GM06990 (cell line): ENCODE results near the gene RYR1.
"Not testable (repeated sequence)": the region's sequence is repeated elsewhere in the genome, so short reads cannot be mapped to it uniquely, and the experiment has no call there.

Experiments used
- DNase-seq: peaks from one replicate; pipeline ENCODE4 v3.0.0-alpha.2; 2011; ENCODE audit not compliant: insufficient read length; ENCODE audit errors: extremely low read depth
- H3K27me3 ChIP-seq: replicated peaks from 2 replicates; pipeline ENCODE4 v1.6.0; 2011; ENCODE audit warnings: low read length; ENCODE audit not compliant: control insufficient read depth, insufficient read depth
- H3K36me3 ChIP-seq: 2 replicates; pipeline ENCODE4 v1.5.1; 2011; ENCODE audit warnings: low read length; ENCODE audit not compliant: control insufficient read depth, insufficient read depth
- H3K4me3 ChIP-seq: replicated peaks from 2 replicates; pipeline ENCODE4 v1.5.1; 2011; ENCODE audit warnings: low read depth, mild to moderate bottlenecking, control low read depth, low read length
- TF ChIP-seq, protein P1 (sequence below): IDR thresholded peaks from 2 replicates; pipeline ENCODE4 v1.5.1; 2011; ENCODE audit warnings: low read length, control low read depth, mild to moderate bottlenecking, inconsistent platforms; ENCODE audit not compliant: insufficient read depth, poor library complexity, severe bottlenecking

The RYR1 gene

DNA sequence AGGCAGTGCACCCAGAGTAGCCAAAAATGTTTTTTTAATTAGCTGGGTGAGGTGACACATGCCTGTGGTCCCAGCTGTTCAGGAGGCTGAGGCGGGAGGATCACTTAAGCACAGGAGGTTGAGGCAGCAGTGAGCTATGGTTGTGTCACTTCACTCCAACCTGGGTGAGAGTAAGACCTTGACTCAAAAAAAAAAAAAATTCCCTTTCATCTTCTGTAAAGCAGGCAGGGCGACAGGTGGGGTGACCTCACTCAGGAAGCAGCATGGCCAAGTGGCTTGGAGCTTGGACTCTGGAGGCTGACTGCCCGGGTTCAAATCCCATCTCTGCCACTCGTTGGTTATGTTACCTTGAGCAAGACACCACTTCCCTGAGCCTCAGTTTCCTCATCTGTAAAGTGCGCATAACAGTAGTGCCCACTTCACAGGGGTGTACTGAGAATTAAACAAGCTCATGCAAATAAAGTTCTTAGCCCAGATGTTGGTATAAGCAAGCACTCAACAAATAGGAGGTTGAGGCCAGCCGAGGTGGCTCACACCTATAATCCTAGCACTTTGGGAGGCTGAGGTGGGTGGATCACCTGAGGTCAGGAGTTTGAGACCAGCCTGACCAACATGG is 136.0 kb downstream of the RYR1 start:
- Histone ChIP-seq H3K36me3 (no peaks in the 10 kb centered on the region), H3K27me3 (no peaks in the 10 kb centered on the region; the same call in none of the 2 replicates), H3K4me3 (no peak overlapping the region)
- TF ChIP-seq, protein P1, sequence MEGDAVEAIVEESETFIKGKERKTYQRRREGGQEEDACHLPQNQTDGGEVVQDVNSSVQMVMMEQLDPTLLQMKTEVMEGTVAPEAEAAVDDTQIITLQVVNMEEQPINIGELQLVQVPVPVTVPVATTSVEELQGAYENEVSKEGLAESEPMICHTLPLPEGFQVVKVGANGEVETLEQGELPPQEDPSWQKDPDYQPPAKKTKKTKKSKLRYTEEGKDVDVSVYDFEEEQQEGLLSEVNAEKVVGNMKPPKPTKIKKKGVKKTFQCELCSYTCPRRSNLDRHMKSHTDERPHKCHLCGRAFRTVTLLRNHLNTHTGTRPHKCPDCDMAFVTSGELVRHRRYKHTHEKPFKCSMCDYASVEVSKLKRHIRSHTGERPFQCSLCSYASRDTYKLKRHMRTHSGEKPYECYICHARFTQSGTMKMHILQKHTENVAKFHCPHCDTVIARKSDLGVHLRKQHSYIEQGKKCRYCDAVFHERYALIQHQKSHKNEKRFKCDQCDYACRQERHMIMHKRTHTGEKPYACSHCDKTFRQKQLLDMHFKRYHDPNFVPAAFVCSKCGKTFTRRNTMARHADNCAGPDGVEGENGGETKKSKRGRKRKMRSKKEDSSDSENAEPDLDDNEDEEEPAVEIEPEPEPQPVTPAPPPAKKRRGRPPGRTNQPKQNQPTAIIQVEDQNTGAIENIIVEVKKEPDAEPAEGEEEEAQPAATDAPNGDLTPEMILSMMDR: no peak
- DNase-seq: peak; percentile 48

DNA sequence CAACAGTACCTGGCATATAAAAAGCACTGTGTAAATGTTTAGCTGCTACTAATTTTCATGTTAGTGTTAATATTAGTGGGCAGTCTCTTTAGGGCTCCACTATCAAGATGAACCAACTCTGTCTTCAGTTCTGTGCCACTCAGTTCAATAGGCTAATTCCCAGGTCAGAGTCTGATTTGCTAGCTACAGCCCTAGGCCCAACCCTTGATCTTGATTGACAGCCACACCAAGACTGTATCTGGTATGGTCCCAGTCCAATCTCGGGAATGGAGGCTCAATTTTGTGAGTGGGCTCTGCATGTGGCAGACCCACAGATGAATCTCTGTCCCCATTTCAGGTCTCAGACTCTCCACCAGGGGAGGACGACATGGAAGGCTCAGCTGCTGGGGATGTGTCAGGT is 138.2 kb downstream of the RYR1 start:
- Histone ChIP-seq H3K27me3 (no peaks in the 10 kb centered on the region; the same call in 1 of the 2 replicates), H3K4me3 (no peak overlapping the region), H3K36me3 (no peaks in the 10 kb centered on the region)
- TF ChIP-seq, protein P1: no peak
- DNase-seq: no peak

DNA sequence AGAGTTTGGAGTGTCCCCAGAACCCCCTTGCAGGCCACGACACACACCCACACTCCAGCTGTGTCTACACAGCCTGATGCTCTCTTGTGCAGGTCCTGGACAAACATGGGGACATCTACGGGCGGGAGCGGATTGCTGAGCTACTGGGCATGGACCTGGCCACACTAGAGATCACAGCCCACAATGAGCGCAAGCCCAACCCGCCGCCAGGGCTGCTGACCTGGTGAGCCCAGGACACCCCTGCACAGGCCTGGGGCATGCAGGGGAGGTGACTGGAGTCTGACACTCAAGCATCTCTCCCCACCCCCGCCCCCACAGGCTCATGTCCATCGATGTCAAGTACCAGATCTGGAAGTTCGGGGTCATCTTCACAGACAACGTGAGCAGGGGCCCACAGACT is 144.3 kb downstream of the RYR1 start:
- H3K4me3 ChIP-seq: no peak overlapping the region
- TF ChIP-seq, protein P1: no peak
- DNase-seq: no peak
- no peaks in the 10 kb centered on the region for H3K36me3 ChIP-seq
- H3K27me3 ChIP-seq: no peaks in the 10 kb centered on the region

DNA sequence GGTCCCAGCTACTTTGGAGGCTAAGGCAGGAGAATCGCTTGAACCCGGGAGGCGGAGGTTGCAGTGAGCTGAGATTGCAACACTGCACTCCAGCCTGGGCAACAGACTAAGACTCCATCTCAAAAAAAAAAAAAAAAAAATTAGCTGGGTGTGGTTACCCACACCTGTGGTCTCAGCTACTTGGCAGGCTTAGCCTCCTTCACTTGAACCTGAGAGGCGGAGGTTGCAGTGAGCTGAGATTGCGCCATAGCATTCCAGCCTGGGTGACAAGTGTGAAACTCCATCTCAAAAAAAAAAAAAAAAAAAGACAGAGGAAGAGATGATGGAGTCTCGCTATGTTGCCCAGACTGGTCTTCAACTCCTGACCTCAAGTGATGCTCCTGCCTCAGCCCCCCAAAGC is 145.8 kb downstream of the RYR1 start:
- H3K36me3 ChIP-seq, H3K27me3 ChIP-seq, DNase-seq, H3K4me3 ChIP-seq: not testable (repeated sequence)

DNA sequence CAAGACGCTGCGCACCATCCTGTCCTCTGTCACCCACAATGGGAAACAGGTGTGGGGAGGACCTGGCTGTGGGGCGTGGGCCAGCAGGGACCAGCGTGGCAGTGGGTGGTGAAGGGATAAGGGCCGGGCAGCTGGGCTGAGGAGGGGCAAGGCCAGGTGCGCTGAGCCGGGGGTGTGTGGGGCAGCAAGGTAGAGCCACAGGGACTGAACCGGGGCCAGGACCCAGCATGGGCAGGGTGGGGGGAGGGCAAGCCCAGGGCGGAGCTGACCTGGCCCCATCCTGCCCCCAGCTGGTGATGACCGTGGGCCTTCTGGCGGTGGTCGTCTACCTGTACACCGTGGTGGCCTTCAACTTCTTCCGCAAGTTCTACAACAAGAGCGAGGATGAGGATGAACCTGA is 146.6 kb downstream of the RYR1 start:
- no peak for DNase-seq
- no peak overlapping the region for H3K4me3 ChIP-seq
- H3K27me3 ChIP-seq: no peaks in the 10 kb centered on the region
- TF ChIP-seq, protein P1: no peak
- no peaks in the 10 kb centered on the region; the same call in 1 of the 2 replicates for H3K36me3 ChIP-seq

DNA sequence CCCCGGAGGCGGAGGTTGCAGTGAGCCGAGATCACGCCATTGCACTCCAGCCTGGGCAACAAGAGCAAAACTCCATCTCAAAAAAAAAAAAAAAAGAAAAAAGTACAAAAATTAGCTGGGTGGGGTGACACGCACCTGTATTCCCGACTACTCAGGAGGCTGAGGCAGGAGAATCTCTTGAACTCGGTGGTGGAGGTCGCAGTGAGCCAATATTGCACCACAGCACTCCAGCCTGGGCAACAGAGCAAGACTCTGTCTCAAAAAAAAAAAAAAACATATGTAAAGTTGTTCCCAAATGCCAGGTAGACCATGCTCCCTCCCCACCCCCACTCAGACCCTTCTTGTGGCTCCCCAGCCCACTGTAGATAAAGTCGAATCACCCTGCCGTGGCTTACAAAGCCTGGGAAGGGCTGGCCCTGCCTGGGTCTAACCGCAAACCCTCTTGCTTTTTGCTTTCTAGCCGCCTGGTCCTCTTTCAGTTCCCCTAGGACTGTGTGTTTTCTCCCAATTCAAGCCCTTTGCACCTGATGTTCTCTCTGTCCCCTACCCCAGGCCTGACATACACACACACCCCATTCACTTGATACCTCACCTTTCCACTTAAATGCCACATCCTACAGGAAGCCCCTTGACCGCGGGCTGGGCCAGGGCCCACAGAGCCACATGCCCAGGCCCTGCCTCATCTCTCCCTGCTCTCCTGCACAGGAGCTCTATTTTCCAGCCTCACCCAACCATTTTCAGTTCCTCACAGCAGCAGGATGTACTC is 149.9 kb downstream of the RYR1 start:
- no peak overlapping the region for H3K4me3 ChIP-seq
- peak; percentile 75 for DNase-seq
- TF ChIP-seq, protein P1: no peak

More for the DNA sequence above, 149.9 kb downstream of the RYR1 start:
- peaks cover 6% of the 10 kb centered on the region for H3K36me3 ChIP-seq
- no peaks in the 10 kb centered on the region for H3K27me3 ChIP-seq
